Activated CD4-positive, alpha-beta T cell treated with anti-CD3 and anti-CD28 coated beads for 24 hours (primary cell): Measurements from ENCODE around the gene ERMARD.

Experiments used
- DNase-seq, 2 donors: peaks; one replicate each; pipeline ENCODE4 v3.0.0-alpha.2; 2020; ENCODE audit warnings: low read depth in 2 of 2

ERMARD gene

GRCh38 chr6:169825558-169826225 lies 74.3 kb downstream of the ERMARD start:
- DNase-seq: no peak

GRCh38 chr6:169826697-169827096 lies 75.3 kb downstream of the ERMARD start:
- no peak for DNase-seq

GRCh38 chr6:169827290-169827717 lies 75.9 kb downstream of the ERMARD start:
- no peak for DNase-seq

GRCh38 chr6:169828176-169828575 lies 76.8 kb downstream of the ERMARD start:
- DNase-seq: no peak

GRCh38 chr6:169829786-169830185 lies 78.4 kb downstream of the ERMARD start:
- DNase-seq: no peak

- no peak for DNase-seq
Measured at GRCh38 chr6:169830876-169831275, 79.5 kb downstream of the ERMARD start.
